ENCODE results near the gene P4HB. TPM values are rescaled to one million over a fixed set of nuclear protein-coding genes. Genes with fewer than 3 reads are reported as not detected.

The P4HB gene
- polyA plus RNA-seq, 1 of the 3 experiments (the other 2 are of a cell fraction), result 165 TPM

DNA sequence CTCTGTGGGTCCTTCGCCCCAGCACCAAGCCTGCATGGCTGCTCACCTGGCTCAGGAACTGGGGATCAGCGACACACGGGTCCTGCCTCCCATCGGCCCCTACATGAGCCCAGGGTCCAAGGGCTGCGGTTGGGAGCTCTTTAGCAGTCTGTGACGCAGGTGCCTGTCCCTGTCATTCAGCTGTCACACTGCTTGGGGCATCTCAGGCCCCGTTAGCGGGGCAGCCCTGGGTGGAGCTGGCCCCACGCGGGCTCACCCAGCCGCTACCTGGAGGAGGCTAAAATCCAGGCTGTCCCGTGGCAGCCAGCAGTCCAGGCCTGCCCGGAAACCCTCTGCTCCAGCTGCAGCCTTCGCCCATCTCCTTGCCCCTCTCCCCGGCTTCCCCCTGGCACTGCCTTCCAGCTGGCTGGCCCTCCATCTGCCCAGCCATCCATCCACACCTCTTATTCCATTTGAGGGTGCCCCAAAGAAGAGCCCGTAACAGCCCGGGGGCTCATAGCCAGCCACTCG, 53.1 kb downstream of the P4HB start:
- H3K4me3 ChIP-seq (ENCODE audit: low read depth in 2 of 2, low read length in 1 of 2), result no peak overlapping the region
- ChIA-PET POLR2A (interaction anchor here (0.8 to 1.1 kb wide), 3 partner anchors 13 to 26 kb away, joined by 3 to 6 read pairs (median 3); partner anchors contain the start of gene MCRIP1), CTCF (interaction anchor here (0.9 to 7.3 kb wide), 14 partner anchors 10 to 153 kb away, joined by 3 to 60 read pairs (median 6); partner anchors contain the start of gene ARHGDIA)
- H3K4me2 ChIP-seq, result no peak overlapping the region
- H4K20me1 ChIP-seq (ENCODE audit: insufficient read depth), result no peaks in the 10 kb centered on the region
- no peak for DNase-seq
- TF ChIP-seq POLR2AphosphoS5 (IDR thresholded peaks at IDR 0.05; ENCODE audit: low read depth, low read length), result no peak
- TF ChIP-seq, protein P1, sequence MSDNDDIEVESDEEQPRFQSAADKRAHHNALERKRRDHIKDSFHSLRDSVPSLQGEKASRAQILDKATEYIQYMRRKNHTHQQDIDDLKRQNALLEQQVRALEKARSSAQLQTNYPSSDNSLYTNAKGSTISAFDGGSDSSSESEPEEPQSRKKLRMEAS (IDR thresholded peaks at IDR 0.05; ENCODE audit: low read depth), result no peak
- TF ChIP-seq, protein P2, sequence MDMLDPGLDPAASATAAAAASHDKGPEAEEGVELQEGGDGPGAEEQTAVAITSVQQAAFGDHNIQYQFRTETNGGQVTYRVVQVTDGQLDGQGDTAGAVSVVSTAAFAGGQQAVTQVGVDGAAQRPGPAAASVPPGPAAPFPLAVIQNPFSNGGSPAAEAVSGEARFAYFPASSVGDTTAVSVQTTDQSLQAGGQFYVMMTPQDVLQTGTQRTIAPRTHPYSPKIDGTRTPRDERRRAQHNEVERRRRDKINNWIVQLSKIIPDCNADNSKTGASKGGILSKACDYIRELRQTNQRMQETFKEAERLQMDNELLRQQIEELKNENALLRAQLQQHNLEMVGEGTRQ (IDR thresholded peaks at IDR 0.05; ENCODE audit: borderline replicate concordance, low read depth, low read length), result no peak
- TF ChIP-seq JUND (IDR thresholded peaks at IDR 0.05), result no peak
- no peak for TF ChIP-seq EP300 (IDR thresholded peaks at IDR 0.05; ENCODE audit: borderline replicate concordance in 1 of 2, low read depth in 1 of 2, low read length in 1 of 2)
- TF ChIP-seq YY1 (IDR thresholded peaks at IDR 0.05; ENCODE audit: low read depth), result no peak
- no peak for TF ChIP-seq SIN3A (IDR thresholded peaks at IDR 0.05; ENCODE audit: borderline replicate concordance, low read depth, low read length)
- TF ChIP-seq, protein P3, sequence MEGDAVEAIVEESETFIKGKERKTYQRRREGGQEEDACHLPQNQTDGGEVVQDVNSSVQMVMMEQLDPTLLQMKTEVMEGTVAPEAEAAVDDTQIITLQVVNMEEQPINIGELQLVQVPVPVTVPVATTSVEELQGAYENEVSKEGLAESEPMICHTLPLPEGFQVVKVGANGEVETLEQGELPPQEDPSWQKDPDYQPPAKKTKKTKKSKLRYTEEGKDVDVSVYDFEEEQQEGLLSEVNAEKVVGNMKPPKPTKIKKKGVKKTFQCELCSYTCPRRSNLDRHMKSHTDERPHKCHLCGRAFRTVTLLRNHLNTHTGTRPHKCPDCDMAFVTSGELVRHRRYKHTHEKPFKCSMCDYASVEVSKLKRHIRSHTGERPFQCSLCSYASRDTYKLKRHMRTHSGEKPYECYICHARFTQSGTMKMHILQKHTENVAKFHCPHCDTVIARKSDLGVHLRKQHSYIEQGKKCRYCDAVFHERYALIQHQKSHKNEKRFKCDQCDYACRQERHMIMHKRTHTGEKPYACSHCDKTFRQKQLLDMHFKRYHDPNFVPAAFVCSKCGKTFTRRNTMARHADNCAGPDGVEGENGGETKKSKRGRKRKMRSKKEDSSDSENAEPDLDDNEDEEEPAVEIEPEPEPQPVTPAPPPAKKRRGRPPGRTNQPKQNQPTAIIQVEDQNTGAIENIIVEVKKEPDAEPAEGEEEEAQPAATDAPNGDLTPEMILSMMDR (IDR thresholded peaks at IDR 0.05), result no peak
- no peak for TF ChIP-seq MXI1 (IDR thresholded peaks at IDR 0.05; ENCODE audit: low read depth, low read length)
- 21% methylated on average over 11 of the region's 18 CpGs for WGBS (ENCODE audit: low lambda C conversion rate)
- H3K9me2 ChIP-seq, result no peaks in the 10 kb centered on the region
- no peak overlapping the region for H3K27ac ChIP-seq (ENCODE audit: low read depth in 2 of 2, low read length in 1 of 2)
- no peaks in the 10 kb centered on the region for H3K36me3 ChIP-seq (replicated peaks in 1 of 2; ENCODE audit: control insufficient read depth in 1 of 2, insufficient read depth in 2 of 2, low read length in 1 of 2)
- no peak overlapping the region for H2AFZ ChIP-seq (ENCODE audit: low read depth)
- no peaks in the 10 kb centered on the region for H3F3A ChIP-seq (replicated peaks; ENCODE audit: insufficient read depth)
- no peaks in the 10 kb centered on the region for H3K79me2 ChIP-seq (ENCODE audit: insufficient read depth)
- peaks cover 0 to 27% of the 10 kb centered on the region in 2 experiments; a peak in 1 of 4 replicates for H3K4me1 ChIP-seq (ENCODE audit: control insufficient read depth in 1 of 2, insufficient read depth in 2 of 2, low read depth in 1 of 2, low read length in 1 of 2)
- H3K9me3 ChIP-seq, result no peaks in the 10 kb centered on the region
- no peak overlapping the region for H3K9ac ChIP-seq
- H3K27me3 ChIP-seq (ENCODE audit: insufficient read depth), result peaks cover 84% of the 10 kb centered on the region

DNA sequence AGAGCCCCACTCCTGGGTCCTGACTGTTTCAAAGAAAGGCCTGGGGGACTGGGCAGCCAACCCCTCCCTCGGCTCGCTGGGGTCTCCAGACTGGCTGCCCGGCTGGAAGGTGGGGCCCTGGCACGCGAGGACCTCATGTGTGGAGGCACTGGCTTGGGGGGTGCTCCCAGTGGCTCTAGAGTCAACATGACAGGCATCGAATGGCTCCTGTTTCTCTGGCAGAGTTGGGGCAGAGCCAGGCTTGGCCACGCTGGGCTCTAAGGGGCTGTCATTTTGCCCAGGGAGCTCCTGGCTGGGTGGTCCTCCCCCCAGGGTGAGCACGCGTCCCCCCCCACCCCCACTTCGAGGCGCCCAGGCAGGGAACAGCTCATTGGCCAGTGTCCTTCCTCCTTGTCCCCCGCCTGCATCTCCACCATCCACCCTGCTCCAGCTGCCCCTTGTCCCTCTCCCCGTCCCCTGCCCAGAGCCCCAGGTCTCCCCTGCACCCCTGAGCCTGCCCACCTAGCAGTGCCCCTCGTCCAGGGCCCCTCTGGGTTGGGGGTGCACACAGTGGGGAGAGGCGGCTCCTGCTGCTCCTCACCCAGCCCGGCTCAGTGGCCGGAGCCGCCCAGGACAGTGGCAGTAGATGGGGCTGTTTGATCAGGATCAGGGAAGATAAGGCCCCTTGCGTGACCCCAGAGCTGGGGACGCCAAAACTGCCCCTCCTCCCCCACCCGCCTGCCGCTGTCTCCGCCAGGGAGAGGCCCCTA, 53.7 kb downstream of the P4HB start:
- DNase-seq, result peak; percentile 69
- H3K27ac ChIP-seq (ENCODE audit: low read depth in 2 of 2, low read length in 1 of 2), result no peak overlapping the region
- 11% methylated on average over 22 of the region's 23 CpGs for WGBS (ENCODE audit: low lambda C conversion rate)
- H3K4me2 ChIP-seq, result no peak overlapping the region
- ChIA-PET POLR2A (interaction anchor here (0.8 to 1.1 kb wide), 2 partner anchors 9 to 12 kb away, joined by 3 read pairs; no protein-coding TSS in a partner anchor), CTCF (interaction anchor here (0.6 to 7.3 kb wide), 17 partner anchors 8 to 153 kb away, joined by 3 to 60 read pairs (median 6); partner anchors contain the start of genes ARHGDIA and MCRIP1)
- H3K9me2 ChIP-seq, result no peaks in the 10 kb centered on the region
- no peaks in the 10 kb centered on the region for H3K79me2 ChIP-seq (ENCODE audit: insufficient read depth)
- H3K27me3 ChIP-seq (ENCODE audit: insufficient read depth), result peaks cover 87% of the 10 kb centered on the region
- no peaks in the 10 kb centered on the region for H3K9me3 ChIP-seq
- no peaks in the 10 kb centered on the region for H4K20me1 ChIP-seq (ENCODE audit: insufficient read depth)
- no peak overlapping the region for H2AFZ ChIP-seq (ENCODE audit: low read depth)
- no peaks in the 10 kb centered on the region for H3F3A ChIP-seq (replicated peaks; ENCODE audit: insufficient read depth)
- H3K4me3 ChIP-seq (ENCODE audit: low read depth in 2 of 2, low read length in 1 of 2), result no peak overlapping the region
- H3K4me1 ChIP-seq (ENCODE audit: control insufficient read depth in 1 of 2, insufficient read depth in 2 of 2, low read depth in 1 of 2, low read length in 1 of 2), result peaks cover 0 to 21% of the 10 kb centered on the region in 2 experiments; a peak in 1 of 4 replicates
- TF ChIP-seq RAD21 (IDR thresholded peaks at IDR 0.05; ENCODE audit: low read length) (peak; percentile 24; the same call in 1 of the 2 replicates), NRF1 (IDR thresholded peaks at IDR 0.05; ENCODE audit: low read depth, low read length) (no peak)
- no peak overlapping the region for H3K9ac ChIP-seq
- H3K36me3 ChIP-seq (replicated peaks in 1 of 2; ENCODE audit: control insufficient read depth in 1 of 2, insufficient read depth in 2 of 2, low read length in 1 of 2), result no peaks in the 10 kb centered on the region

All from SK-N-SH (cell line).